Stimulated activated CD8-positive, alpha-beta memory T cell treated with anti-CD3 and anti-CD28 coated beads, Interleukin-7, amount 100 ng/mL, for 24 hours (primary cell): ENCODE measurements around the gene CGB1.
A peak's percentile ranks its signal among the peaks of the same experiment; 100 is the strongest.

ENCODE experiments used
- DNase-seq: peaks from one replicate; pipeline ENCODE4 v3.0.0-alpha.2; 2020; ENCODE audit warnings: low read depth

CGB1 gene

DNA sequence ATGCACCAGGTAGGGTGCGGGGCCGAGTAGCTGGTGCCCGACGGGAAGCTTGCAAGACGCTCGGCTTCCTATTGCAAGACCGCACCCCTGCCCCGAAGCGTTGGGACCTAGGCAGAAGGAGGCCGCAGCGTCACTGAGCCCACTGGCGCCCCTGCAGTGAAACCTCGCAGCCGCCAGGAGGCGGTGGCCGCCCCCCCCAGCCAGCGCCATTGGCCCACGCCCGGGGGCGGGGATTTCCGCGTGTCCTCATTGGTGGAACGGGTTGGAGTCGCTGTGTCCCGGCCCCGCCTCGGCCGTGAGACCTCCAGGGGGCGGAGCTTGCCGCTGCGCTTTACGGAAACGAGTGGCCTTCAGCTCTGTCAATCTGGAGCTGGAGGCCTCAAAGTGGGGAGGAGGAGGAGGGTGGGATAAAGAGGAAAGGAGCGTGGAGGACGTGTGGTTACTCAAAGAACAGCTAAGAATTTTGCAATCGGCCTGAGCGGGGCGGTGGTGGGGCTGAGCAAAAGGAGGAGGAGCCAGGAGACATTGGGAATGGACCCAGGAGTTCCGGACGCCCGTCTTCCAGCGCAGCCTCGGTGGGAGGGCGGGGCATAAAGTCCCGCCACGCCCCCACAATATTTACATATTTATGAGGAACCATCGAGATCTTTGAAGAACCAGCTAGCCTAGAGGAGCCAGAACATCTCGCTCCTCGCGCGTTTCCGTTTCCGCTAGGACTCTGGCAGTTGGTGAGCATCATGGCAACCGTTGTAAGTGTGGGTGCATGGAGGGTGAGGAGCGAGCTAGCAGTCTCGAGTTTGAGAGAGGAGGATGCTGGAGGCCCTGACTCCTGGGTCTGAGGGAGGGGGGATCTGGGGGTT, 43.3 kb downstream of the CGB1 start, which contains the start of the genes GYS1 and RUVBL2:
Gene GYS1 (minus strand): TSS at position 135 of the 860 bp plus-strand sequence. CDS start 197 bp downstream, outside the sequence.
Gene RUVBL2 (plus strand): TSS at position 713 of the 860 bp plus-strand sequence. CDS start 25 bp downstream, at position 738.
- peak; percentile 98 for DNase-seq

DNA sequence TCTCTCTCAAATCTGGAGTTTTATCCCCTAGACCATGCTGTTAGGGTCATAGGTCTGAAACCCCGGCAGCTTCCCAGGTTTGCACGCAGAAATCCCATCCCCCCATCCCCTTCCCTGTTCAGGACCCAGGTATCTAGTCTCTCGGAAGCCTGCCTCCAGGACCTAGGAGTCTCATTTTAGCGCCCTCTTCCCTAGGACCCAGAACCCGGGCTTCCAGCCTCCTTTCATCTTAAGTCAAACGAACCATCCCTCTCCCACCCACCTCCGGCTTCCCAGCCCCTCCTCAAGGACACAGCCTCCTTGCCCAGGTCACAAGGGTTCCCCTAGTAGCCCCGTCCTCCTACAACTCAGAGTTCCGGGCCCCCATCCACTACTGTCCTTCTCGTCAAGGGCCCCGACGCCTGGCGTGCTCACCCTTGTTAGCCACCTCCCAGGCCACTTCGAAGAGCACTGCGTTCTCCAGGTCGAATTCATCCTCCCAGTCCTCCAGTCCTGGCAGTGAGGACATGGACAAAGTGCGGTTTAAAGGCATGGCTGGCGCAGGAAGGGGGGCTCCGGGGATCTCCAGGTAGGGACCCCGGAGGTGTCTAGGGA, 44.0 kb downstream of the CGB1 start:
- DNase-seq, result no peak

DNA sequence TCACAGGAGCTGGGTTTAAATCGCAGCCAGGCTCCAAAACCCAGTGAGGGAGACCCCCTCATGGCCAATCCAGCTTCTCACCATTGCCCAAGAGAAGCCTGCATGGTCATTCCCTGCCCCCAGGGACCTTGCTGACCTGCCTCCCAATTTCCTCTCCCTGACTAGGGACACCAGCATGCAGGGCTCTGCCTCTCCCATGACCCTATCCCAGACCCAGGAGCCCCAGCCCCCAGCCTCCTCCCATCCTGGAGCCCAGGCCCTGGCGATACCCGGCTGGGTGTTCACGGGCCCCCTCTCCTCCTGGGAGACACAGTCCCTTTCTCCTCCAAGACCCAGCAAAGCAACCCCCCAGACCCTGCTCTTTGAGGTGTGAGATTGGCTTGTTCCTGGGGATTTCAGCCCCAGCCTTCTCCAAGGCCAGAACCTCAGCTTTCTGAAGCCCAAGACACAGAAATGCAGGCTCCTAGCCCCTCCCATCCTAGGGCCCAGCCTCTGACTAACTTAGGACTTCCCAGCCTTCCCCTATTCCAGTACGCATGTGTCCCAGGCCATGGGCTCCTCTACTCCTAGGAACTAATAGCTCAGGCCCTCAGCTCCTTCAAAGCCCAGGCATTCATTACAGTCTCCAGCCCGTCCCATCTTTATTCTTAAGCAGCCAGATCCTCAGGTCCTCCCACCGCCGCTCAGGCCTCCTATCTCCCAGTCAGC, 44.7 kb downstream of the CGB1 start:
- DNase-seq, result no peak

DNA sequence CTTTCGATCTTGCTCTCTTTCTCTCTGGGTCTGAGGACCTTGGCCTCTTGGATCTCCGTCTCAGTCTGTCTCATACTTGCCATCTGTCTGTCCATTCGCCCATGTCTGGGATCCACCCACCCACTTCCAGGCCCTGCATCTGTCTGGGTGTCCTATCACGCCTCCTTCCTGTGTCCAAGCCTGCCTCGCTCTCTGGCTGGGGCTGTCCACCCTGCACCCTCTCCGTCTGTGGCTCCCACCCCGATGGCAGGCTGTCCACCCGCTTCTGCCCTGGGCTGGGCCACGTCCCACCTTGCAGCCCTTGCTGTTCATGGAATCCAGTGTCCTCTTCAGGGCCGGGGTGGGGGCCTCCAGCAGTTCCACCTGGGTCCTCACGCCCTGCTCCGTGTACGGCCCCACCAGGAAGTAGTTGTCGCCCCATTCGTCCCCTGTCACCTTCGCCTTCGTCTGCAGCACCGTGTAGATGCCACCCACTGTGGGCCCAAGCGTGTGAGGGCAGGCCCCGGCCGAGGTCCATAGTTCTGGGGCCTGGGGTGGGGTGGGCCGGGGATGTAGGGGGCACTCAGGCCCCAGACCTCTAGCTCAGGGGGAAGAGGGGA, 45.6 kb downstream of the CGB1 start:
- DNase-seq, result no peak

DNA sequence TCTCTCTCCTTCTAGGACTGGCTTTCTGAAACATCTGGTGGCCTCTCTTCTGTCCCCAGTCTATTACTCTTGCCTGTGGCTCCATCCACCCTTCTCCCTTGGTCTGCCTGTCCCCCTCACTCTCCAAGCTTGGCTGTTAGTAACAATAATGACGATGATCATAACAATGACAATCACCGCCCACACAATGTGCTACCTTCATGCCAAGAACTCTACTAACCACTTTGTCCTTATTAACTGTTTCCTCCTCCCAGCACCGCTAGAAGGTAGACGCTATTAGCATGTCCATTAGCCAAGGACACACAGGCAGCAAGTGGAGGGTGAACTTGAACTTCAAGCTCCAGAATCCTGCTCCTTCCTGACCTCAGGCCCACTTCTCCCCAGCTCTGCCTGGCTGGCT, 46.3 kb downstream of the CGB1 start:
- no peak for DNase-seq

DNA sequence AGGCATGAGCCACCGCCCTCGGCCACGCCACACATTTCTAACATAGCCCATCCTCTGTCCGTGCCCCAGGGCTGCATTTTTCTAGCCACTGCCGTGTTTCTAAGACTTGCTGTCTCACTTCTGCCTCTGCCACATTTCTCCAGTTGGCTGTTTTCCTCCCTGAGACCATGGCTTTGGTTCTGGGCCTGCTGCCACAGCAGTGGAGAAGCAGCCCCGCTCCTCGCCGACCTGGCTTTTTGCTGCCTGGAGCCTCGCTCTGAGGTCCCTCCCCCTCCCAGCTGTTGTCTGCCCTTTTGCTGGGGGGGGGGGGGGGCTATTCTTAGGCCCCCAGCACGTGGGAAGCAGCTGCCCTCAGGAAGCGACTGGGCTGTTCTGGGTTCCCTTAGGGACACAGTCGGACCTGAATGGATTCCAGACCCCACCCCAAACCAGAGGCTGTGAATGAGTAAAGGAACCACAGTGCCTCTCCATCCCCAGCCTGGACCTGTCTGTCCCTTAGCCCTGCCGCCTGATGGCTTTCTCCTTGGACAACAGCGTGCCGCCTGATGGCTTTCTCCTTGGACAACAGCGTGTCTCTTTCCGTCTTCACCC, 46.9 kb downstream of the CGB1 start:
- no peak for DNase-seq

DNA sequence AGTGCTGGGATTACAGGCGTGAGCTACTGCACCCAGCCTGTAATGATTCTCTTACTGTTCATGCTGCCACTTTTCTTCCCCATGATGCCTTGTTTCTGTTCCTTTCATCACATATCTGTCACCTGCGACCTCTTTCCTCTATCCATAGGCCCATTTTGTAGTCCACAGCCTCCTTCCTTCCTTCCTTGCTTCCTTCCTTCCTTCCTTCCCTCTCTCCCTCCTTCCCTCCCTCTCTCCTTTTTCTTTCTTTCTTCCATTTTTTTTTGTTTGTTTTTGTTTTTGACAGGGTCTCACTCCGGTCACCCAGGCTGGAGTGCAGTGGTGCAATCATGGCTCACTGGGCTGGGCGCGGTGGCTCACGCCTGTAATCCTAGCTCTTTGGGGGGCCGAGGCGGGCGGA, 47.8 kb downstream of the CGB1 start:
- DNase-seq, result no peak

DNA sequence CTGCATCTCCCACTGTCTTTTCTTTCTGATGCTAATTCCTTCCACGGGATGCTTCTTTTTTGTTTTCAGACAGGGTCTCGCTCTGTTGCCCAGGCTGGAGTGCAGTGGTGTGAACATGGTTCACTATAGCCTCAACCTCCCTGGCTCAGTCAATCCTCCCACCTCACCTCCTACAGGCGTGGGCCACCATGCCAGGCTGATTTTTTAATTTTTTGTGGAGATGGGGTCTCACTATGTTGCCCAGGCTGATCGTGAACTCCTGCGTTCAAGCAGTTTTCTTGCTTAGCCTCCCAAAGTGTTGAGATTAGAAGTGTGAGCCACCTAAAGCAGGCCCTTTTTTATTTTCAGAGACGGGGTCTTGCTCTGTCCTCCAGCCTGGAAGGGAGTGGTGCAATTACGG, 48.4 kb downstream of the CGB1 start:
- DNase-seq, result no peak

DNA sequence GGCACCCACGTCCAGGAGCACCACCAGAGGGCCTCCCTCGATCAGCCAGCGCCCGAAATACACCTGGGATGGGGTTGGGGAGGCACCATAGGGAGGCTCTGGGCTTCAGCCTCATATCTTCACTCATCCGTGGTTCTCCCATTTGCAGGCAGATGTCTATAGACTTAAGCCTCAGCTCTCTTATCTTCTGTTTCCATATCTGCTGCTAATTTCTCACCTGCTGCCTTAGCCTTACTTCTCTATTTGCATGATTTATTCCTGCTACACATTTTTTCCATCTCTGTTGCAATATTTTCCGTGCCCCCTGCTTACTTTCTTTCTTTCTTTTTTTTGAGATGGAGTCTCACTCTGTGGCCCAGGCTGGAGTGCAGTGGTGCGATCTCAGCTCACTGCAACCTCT, 49.4 kb downstream of the CGB1 start:
- DNase-seq, result no peak

DNA sequence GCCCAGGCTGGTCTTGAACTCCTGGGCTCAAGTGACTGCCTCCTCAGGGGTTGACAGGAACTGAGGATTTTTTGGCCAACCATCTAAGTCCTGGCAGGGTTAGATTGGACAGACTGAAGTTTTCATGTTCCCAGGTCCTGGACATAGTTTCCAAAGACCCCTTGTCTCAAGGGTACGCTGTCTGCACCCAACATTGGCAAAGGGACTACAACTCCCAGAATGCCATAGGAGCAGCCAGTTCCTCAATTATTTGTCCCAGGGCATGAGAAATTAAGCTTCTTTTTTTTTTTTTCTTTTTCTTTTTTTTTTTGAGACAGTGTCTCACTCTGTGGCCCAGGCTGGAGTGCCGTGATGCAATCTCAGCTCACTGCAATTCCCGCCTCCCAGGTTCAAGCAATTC, 50.5 kb downstream of the CGB1 start:
- DNase-seq, result no peak

DNA sequence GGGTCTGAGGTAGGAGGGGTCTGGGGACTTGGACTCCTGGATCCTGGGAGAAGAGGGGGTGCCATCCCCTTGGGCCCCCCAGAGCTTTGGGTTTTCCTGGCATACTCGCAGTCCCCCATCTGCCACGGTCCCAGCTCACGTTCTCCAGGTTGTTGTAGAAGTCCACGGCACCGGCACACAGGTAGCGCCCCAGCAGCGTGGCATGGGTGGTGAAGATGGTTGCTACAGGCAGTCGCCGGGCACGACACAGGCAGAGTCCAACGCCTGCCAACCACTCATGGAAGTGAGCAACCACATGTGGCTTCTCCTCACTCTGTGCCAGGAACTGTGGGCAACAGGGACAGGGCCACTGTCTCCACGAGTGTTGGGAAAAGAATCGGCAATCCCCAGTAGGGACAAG, 51.0 kb downstream of the CGB1 start:
- no peak for DNase-seq
